A172 (cell line): ENCODE measurements around the gene PLCB2. TPM values are rescaled to one million over a fixed set of nuclear protein-coding genes. Genes with fewer than 3 reads are reported as not detected.

Experiments used
- DNase-seq: peaks from one replicate; pipeline ENCODE4 v3.0.0-alpha.2; 2015; ENCODE audit warnings: low spot score
- total RNA-seq: library from RNA; depleted of rRNA; stranded (reverse); fragments of >200 nt; shearing (Covaris generic); gene quantifications from 2 replicates; pipeline ENCODE4 v1.2.3, GENCODE V29; 2014

Gene PLCB2
- total RNA-seq, 1 experiment from 2014 or later, result not detected

GRCh38 chr15:40340038-40340739, 32.5 kb upstream of the PLCB2 start:
- DNase-seq, result peak; percentile 55

- DNase-seq, result peak; percentile 34
These were observed 31.8 kb upstream of the PLCB2 start for GRCh38 chr15:40339621-40339945.

- peak; percentile 97 for DNase-seq
These were observed 31.3 kb upstream of the PLCB2 start for GRCh38 chr15:40338921-40339620.

GRCh38 chr15:40338041-40338657, 30.4 kb upstream of the PLCB2 start:
- DNase-seq, result peak; percentile 81

GRCh38 chr15:40337597-40337996, 29.9 kb upstream of the PLCB2 start:
- DNase-seq, result no peak

GRCh38 chr15:40336744-40337122, 29.0 kb upstream of the PLCB2 start:
- no peak for DNase-seq

- DNase-seq, result no peak
These were observed 28.4 kb upstream of the PLCB2 start for GRCh38 chr15:40335938-40336743.

- DNase-seq, result no peak
These were observed 27.4 kb upstream of the PLCB2 start for GRCh38 chr15:40334941-40335795.

GRCh38 chr15:40334541-40334940, 26.8 kb upstream of the PLCB2 start:
- DNase-seq, result no peak

GRCh38 chr15:40333922-40334492, 26.3 kb upstream of the PLCB2 start:
- DNase-seq, result no peak

- no peak for DNase-seq
These were observed 24.5 kb upstream of the PLCB2 start for GRCh38 chr15:40332113-40332781.

- no peak for DNase-seq
These were observed 23.9 kb upstream of the PLCB2 start for GRCh38 chr15:40331637-40332036.

- DNase-seq, result no peak
These were observed 23.3 kb upstream of the PLCB2 start for GRCh38 chr15:40331026-40331425.

GRCh38 chr15:40330368-40330836, 22.7 kb upstream of the PLCB2 start:
- no peak for DNase-seq

- no peak for DNase-seq
These were observed 22.1 kb upstream of the PLCB2 start for GRCh38 chr15:40329804-40330203.

GRCh38 chr15:40328751-40329150, 21.0 kb upstream of the PLCB2 start:
- no peak for DNase-seq

GRCh38 chr15:40328176-40328575, 20.4 kb upstream of the PLCB2 start:
- DNase-seq, result no peak

GRCh38 chr15:40327457-40327856, 19.7 kb upstream of the PLCB2 start:
- DNase-seq, result no peak

GRCh38 chr15:40325700-40326099, 18.0 kb upstream of the PLCB2 start:
- DNase-seq, result no peak

- DNase-seq, result no peak
These were observed 17.5 kb upstream of the PLCB2 start for GRCh38 chr15:40325188-40325587.
